CD4-positive, alpha-beta memory T cell (primary cell): ENCODE measurements around the gene ERI3. TPM values are rescaled to one million over a fixed set of nuclear protein-coding genes. Genes with fewer than 3 reads are reported as not detected.

Experiments used
- CTCF ChIA-PET: fragments of 350-600 bp; sonication (Branson Sonifier 250); formaldehyde crosslinking; loops from one replicate; lab custom pipeline; 2021; ENCODE audit warnings: inconsistent platforms; ENCODE audit not compliant: partially characterized antibody; lab: Charles Lee
- POLR2A ChIA-PET: fragments of 350-600 bp; sonication (Branson Sonifier 250); formaldehyde crosslinking; loops from one replicate; lab custom pipeline; 2021; ENCODE audit not compliant: partially characterized antibody; lab: Charles Lee
- DNase-seq, 5 donors: peaks; one replicate each; pipeline versions ENCODE4 v3.0.0 to v3.0.0-alpha.2; 2020 to 2022; ENCODE audit warnings: mixed read lengths in 1 of 5
- H3K27ac ChIP-seq: one replicate; pipeline ENCODE4 v1.7.0; 2013; ENCODE audit warnings: low read depth, low read length
- H3K27me3 ChIP-seq: 2 replicates; pipeline ENCODE4 v1.7.0; 2013; ENCODE audit warnings: mild to moderate bottlenecking, low read length, moderate library complexity; ENCODE audit not compliant: insufficient read depth
- H3K36me3 ChIP-seq: 2 replicates; pipeline ENCODE4 v1.7.0; 2013; ENCODE audit warnings: mild to moderate bottlenecking, low read length, moderate library complexity; ENCODE audit not compliant: insufficient read depth
- H3K4me1 ChIP-seq: 2 replicates; pipeline ENCODE4 v1.7.0; 2013; ENCODE audit warnings: mild to moderate bottlenecking, low read length, moderate library complexity; ENCODE audit not compliant: insufficient read depth
- H3K4me3 ChIP-seq, 2 donors: one replicate each; pipeline ENCODE4 v1.7.0; 2013; ENCODE audit warnings: low read length in 2 of 2, mild to moderate bottlenecking in 1 of 2
- H3K9me3 ChIP-seq, 2 donors: one replicate each; pipeline ENCODE4 v1.7.0; 2013; ENCODE audit warnings: low read length in 2 of 2, control low read depth in 1 of 2; ENCODE audit not compliant: control insufficient read depth in 1 of 2
- H3K27ac Mint-ChIP-seq, 7 donors: one replicate each; pipeline ENCODE4 v1.8.0; 2020 to 2021; ENCODE audit warnings: mixed read lengths in 7 of 7, mild to moderate bottlenecking in 6 of 7, inconsistent platforms in 3 of 7, moderate library complexity in 3 of 7
- H3K27me3 Mint-ChIP-seq, 2 donors: one replicate each; pipeline ENCODE4 v1.8.0; 2020 to 2021; ENCODE audit warnings: mixed read lengths in 2 of 2
- H3K36me3 Mint-ChIP-seq, 2 donors: one replicate each; pipeline ENCODE4 v1.8.0; 2020 to 2021; ENCODE audit warnings: mixed read lengths in 2 of 2, inconsistent platforms in 1 of 2, mild to moderate bottlenecking in 1 of 2
- H3K4me1 Mint-ChIP-seq, 4 donors: one replicate each; pipeline ENCODE4 v1.8.0; 2020 to 2021; ENCODE audit warnings: mixed read lengths in 4 of 4, mild to moderate bottlenecking in 1 of 4
- H3K4me3 Mint-ChIP-seq, 8 donors: one replicate each; pipeline ENCODE4 v1.8.0; 2020 to 2021; ENCODE audit warnings: mixed read lengths in 8 of 8, mild to moderate bottlenecking in 7 of 8, moderate library complexity in 6 of 8, inconsistent platforms in 3 of 8
- H3K9me3 Mint-ChIP-seq, 8 donors: one replicate each; pipeline ENCODE4 v1.8.0; 2020 to 2021; ENCODE audit warnings: mixed read lengths in 8 of 8, mild to moderate bottlenecking in 5 of 8, inconsistent platforms in 3 of 8, moderate library complexity in 1 of 8
- intact Hi-C: fragments of 100-400 bp; cut with micrococcal nuclease; formaldehyde crosslinking; loops from one replicate; pipeline ENCODE4 v1.15.1; 2023
- polyA plus RNA-seq, 2 donors: library from polyadenylated mRNA; unstranded; fragments of 300-500 nt; fragmentation: Illumina TruSeq; gene quantifications; one replicate each; pipeline ENCODE4 v1.2.3, GENCODE V29; 2021
- total RNA-seq, 2 experiments: library from RNA; stranded (reverse); gene quantifications; one replicate each; pipeline ENCODE4 v1.2.3, GENCODE V29; 2021

ERI3 gene
- total and polyA plus RNA-seq, 4 experiments from 2014 or later = 26.4 to 59.4 (median 31.7) TPM

- Mint-ChIP-seq H3K4me3 (no peak overlapping the region), H3K27me3 (no peaks in the 10 kb centered on the region), H3K9me3 (peaks cover 0 to 2% (median 0%) of the 10 kb centered on the region in 8 donors), H3K4me1 (peaks cover 24 to 39% (median 32%) of the 10 kb centered on the region in 4 donors), H3K36me3 (peaks cover 27 to 65% of the 10 kb centered on the region in 2 donors), H3K27ac (peak overlapping the region in 3 of 7 donors; percentile 21 to 60 (median 42))
- peaks cover 51% of the 10 kb centered on the region for H3K36me3 ChIP-seq
- intact Hi-C loops = no loop called here
- no peaks in the 10 kb centered on the region for H3K9me3 ChIP-seq
- no peak overlapping the region for H3K4me3 ChIP-seq
- H3K27ac ChIP-seq = no peak overlapping the region
- POLR2A ChIA-PET = interaction anchor here (1.4 kb wide), 1 partner anchor 413 kb away, joined by 4 read pairs; no protein-coding TSS in a partner anchor
- no peaks in the 10 kb centered on the region for H3K27me3 ChIP-seq
- CTCF ChIA-PET = interaction anchor here (0.6 to 5.0 kb wide), 13 partner anchors 8 to 435 kb away, joined by 3 to 30 read pairs (median 5); no protein-coding TSS in a partner anchor
- no peak for DNase-seq
- H3K4me1 ChIP-seq = peaks cover 22% of the 10 kb centered on the region
These were observed 136.4 kb downstream of the ERI3 start for GRCh38 chr1:44218503-44219300.

GRCh38 chr1:44217809-44218410 lies 137.1 kb downstream of the ERI3 start:
- H3K27ac Mint-ChIP-seq = peak overlapping the region in 3 of 7 donors; percentile 57 to 72 (median 58)
- H3K4me3 Mint-ChIP-seq = peak overlapping the region in 1 of 8 donors; percentile 22

GRCh38 chr1:44213222-44214112 lies 141.6 kb downstream of the ERI3 start, which contains the start of gene DMAP1:
TSS of gene DMAP1 (plus strand) at chr1:44213471. CDS start at chr1:44213754, 283 bp downstream.
- Histone ChIP-seq H3K36me3 (peaks cover 19% of the 10 kb centered on the region), H3K27me3 (no peaks in the 10 kb centered on the region), H3K27ac (peak within 1 kb of the TSS; percentile 80), H3K4me1 (peaks cover 32% of the 10 kb centered on the region), H3K4me3 (peak within 1 kb of the TSS; percentile 92 to 99), H3K9me3 (no peaks in the 10 kb centered on the region)
- Mint-ChIP-seq H3K9me3 (peaks cover 0 to 2% (median 0%) of the 10 kb centered on the region in 8 donors), H3K27ac (peak within 1 kb of the TSS; percentile 94 to 98 (median 97)), H3K4me3 (peak within 1 kb of the TSS; percentile 92 to 98 (median 95)), H3K36me3 (peaks cover 19 to 39% of the 10 kb centered on the region in 2 donors), H3K27me3 (peaks cover 0 to 4% of the 10 kb centered on the region in 2 donors), H3K4me1 (peaks cover 31 to 46% (median 39%) of the 10 kb centered on the region in 4 donors)
- DNase-seq = peak; percentile 82 to 87 (median 85)
- CTCF ChIA-PET = interaction anchor here (1.5 kb wide), 2 partner anchors 8 to 382 kb away, joined by 3 to 6 read pairs; no protein-coding TSS in a partner anchor
- intact Hi-C loops = loop anchor here (1.0 kb wide), 1 partner anchor 267 kb away; the partner anchor contains the start of gene IPO13
- POLR2A ChIA-PET = interaction anchor here (0.6 to 1.4 kb wide), 5 partner anchors 142 to 509 kb away, joined by 3 to 5 read pairs (median 3); partner anchors contain the start of gene DPH2

More at GRCh38 chr1:44217809-44218410, 137.1 kb downstream of the ERI3 start:
- Histone ChIP-seq H3K27me3 (no peaks in the 10 kb centered on the region), H3K36me3 (peaks cover 51% of the 10 kb centered on the region), H3K27ac (no peak overlapping the region), H3K4me3 (no peak overlapping the region), H3K4me1 (peaks cover 24% of the 10 kb centered on the region), H3K9me3 (no peaks in the 10 kb centered on the region)
- POLR2A ChIA-PET = interaction anchor here (0.9 to 1.4 kb wide), 2 partner anchors 137 to 414 kb away, joined by 3 to 4 read pairs; no protein-coding TSS in a partner anchor
- intact Hi-C loops = loop anchor here (1.0 kb wide), 1 partner anchor 435 kb away; no protein-coding TSS in a partner anchor
- H3K36me3 Mint-ChIP-seq = peaks cover 27 to 71% of the 10 kb centered on the region in 2 donors
- no peaks in the 10 kb centered on the region for H3K27me3 Mint-ChIP-seq
- DNase-seq = peak; percentile 46 to 64 (median 52)
- CTCF ChIA-PET = interaction anchor here (0.8 to 5.0 kb wide), 16 partner anchors 9 to 435 kb away, joined by 3 to 30 read pairs (median 5); no protein-coding TSS in a partner anchor
- H3K4me1 Mint-ChIP-seq = peaks cover 21 to 39% (median 34%) of the 10 kb centered on the region in 4 donors
- peaks cover 0 to 2% (median 0%) of the 10 kb centered on the region in 8 donors for H3K9me3 Mint-ChIP-seq

GRCh38 chr1:44212355-44213221 lies 142.5 kb downstream of the ERI3 start:
- intact Hi-C loops = loop anchor here (1.0 kb wide), 1 partner anchor 266 kb away; the partner anchor contains the start of gene IPO13
- H3K27me3 Mint-ChIP-seq = peaks cover 0 to 4% of the 10 kb centered on the region in 2 donors
- peaks cover 29 to 42% (median 36%) of the 10 kb centered on the region in 4 donors for H3K4me1 Mint-ChIP-seq
- CTCF ChIA-PET = interaction anchor here (1.5 kb wide), 1 partner anchor 9 kb away, joined by 6 read pairs; no protein-coding TSS in a partner anchor
- POLR2A ChIA-PET = interaction anchor here (0.6 to 1.4 kb wide), 5 partner anchors 143 to 509 kb away, joined by 3 to 5 read pairs (median 3); partner anchors contain the start of gene DPH2
- peaks cover 0 to 2% (median 0%) of the 10 kb centered on the region in 8 donors for H3K9me3 Mint-ChIP-seq
- H3K4me1 ChIP-seq = peaks cover 31% of the 10 kb centered on the region
- peaks cover 14 to 30% of the 10 kb centered on the region in 2 donors for H3K36me3 Mint-ChIP-seq
- H3K27ac Mint-ChIP-seq = peak overlapping the region; percentile 94 to 98 (median 97)
- H3K9me3 ChIP-seq = no peaks in the 10 kb centered on the region
- H3K4me3 ChIP-seq = peak overlapping the region; percentile 92 to 99
- H3K36me3 ChIP-seq = peaks cover 12% of the 10 kb centered on the region
- H3K27ac ChIP-seq = peak overlapping the region; percentile 80
- peak in 4 of 5 donors; percentile 28 to 76 (median 40) for DNase-seq
- no peaks in the 10 kb centered on the region for H3K27me3 ChIP-seq
- H3K4me3 Mint-ChIP-seq = peak overlapping the region; percentile 92 to 98 (median 95)

GRCh38 chr1:44210595-44210994 lies 144.5 kb downstream of the ERI3 start:
- Histone ChIP-seq H3K4me3 (no peak overlapping the region), H3K4me1 (peaks cover 25% of the 10 kb centered on the region), H3K9me3 (no peaks in the 10 kb centered on the region), H3K27me3 (no peaks in the 10 kb centered on the region), H3K36me3 (peaks cover 6% of the 10 kb centered on the region), H3K27ac (no peak overlapping the region)
- Mint-ChIP-seq H3K9me3 (peaks cover 0 to 2% (median 0%) of the 10 kb centered on the region in 8 donors), H3K36me3 (peaks cover 5 to 16% of the 10 kb centered on the region in 2 donors), H3K4me3 (no peak overlapping the region), H3K4me1 (peaks cover 23 to 37% (median 28%) of the 10 kb centered on the region in 4 donors), H3K27me3 (peaks cover 2 to 4% of the 10 kb centered on the region in 2 donors), H3K27ac (no peak overlapping the region)
- intact Hi-C loops = no loop called here
- ChIA-PET CTCF (no interaction called here), POLR2A (no interaction called here)
- DNase-seq = no peak
